ENCODE measurements around the gene GPA33. TPM values are rescaled to one million over a fixed set of nuclear protein-coding genes. Genes with fewer than 3 reads are reported as not detected.

Gene GPA33, protein sequence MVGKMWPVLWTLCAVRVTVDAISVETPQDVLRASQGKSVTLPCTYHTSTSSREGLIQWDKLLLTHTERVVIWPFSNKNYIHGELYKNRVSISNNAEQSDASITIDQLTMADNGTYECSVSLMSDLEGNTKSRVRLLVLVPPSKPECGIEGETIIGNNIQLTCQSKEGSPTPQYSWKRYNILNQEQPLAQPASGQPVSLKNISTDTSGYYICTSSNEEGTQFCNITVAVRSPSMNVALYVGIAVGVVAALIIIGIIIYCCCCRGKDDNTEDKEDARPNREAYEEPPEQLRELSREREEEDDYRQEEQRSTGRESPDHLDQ
- 3.2 TPM in 2 replicates for polyA plus RNA-seq (2013)

DNA sequence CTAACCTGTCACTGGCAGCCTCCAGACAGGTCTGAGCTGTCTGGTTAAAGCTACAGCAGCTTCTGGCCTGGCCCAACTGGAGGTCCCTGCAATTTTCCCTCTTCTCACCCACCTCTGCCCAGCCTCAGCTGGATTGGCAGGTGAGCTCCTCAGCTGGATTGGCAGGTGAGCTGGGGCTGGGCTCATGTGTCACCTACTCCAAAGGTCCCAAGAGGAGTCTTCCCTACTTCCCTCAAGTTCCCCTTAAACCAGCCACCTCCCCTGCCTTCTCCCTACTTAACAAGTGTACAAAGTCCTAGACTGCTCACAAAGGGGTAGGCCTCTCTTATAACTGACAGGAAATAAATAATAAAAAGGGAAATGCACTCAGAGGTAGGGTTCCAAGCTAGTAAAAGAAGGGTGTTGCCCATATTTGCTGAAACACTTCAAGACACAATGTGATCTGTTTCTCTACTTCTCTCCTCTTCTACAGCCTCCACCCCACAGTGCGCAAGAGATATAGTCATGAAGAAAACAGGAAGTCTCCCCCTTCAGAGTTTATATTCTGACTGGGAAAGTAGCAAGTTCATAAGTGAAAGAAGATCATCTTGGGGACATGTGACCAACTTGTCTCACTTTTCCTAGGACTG is at the start of gene GPA33:
Gene GPA33 (minus strand): TSS at position 64 of the 629 bp plus-strand sequence. CDS start 90 bp downstream, outside the sequence.
- no peaks in the 10 kb centered on the region for H3K27me3 ChIP-seq (ENCODE audit: insufficient read depth, low read length)
- H2AK5ac ChIP-seq (ENCODE audit: low read length): peak within 1 kb of the TSS; percentile 81
- H3K27ac ChIP-seq (ENCODE audit: low read depth, low read length): peak within 1 kb of the TSS; percentile 17
- no peak within 1 kb of the TSS for H3K4me3 ChIP-seq (ENCODE audit: low read depth, low read length)
- peak within 1 kb of the TSS; percentile 36 for H4K91ac ChIP-seq (ENCODE audit: low read depth, low read length)
- H3K14ac ChIP-seq (ENCODE audit: low read length): peak within 1 kb of the TSS; percentile 7
- peaks cover 3% of the 10 kb centered on the region for H3K79me1 ChIP-seq (ENCODE audit: low read length)
- no peak within 1 kb of the TSS for H4K12ac ChIP-seq (ENCODE audit: low read depth, low read length)
- H4K8ac ChIP-seq (ENCODE audit: low read depth, low read length): no peak within 1 kb of the TSS
- H3K36me3 ChIP-seq (ENCODE audit: control insufficient read depth in 1 of 2, insufficient read depth in 2 of 2, low read length in 2 of 2): no peaks in the 10 kb centered on the region
- H2BK120ac ChIP-seq (ENCODE audit: insufficient read depth, low read length, poor library complexity): no peak within 1 kb of the TSS
- H3K4me1 ChIP-seq (ENCODE audit: control insufficient read depth in 1 of 2, insufficient read depth in 2 of 2, low read length in 2 of 2): peaks cover 13 to 17% of the 10 kb centered on the region in 2 experiments
- DNase-seq: no peak
- peak within 1 kb of the TSS; percentile 80 for H2BK12ac ChIP-seq (ENCODE audit: low read length)
- no peak within 1 kb of the TSS for H3K4ac ChIP-seq (ENCODE audit: low read depth, low read length)
- WGBS (ENCODE audit: extremely low coverage, insufficient coverage, insufficient read length): no CpG with 5 or more reads among the region's 1 CpG
- no peaks in the 10 kb centered on the region for H3K9me3 ChIP-seq (ENCODE audit: insufficient read depth, low read depth, low read length)
- no peaks in the 10 kb centered on the region for H3K79me2 ChIP-seq (ENCODE audit: control insufficient read depth, insufficient read depth, low read length, poor library complexity)
- H3K9ac ChIP-seq (ENCODE audit: low read length): no peak within 1 kb of the TSS
- no peak within 1 kb of the TSS for H3K18ac ChIP-seq (ENCODE audit: low read length)
- H3K4me2 ChIP-seq (ENCODE audit: low read length): no peak within 1 kb of the TSS
- no peak within 1 kb of the TSS for H2AFZ ChIP-seq (ENCODE audit: insufficient read depth, low read length, poor library complexity)
- no peak within 1 kb of the TSS for H2BK5ac ChIP-seq (ENCODE audit: low read depth, low read length, poor library complexity)
- H3K23ac ChIP-seq (ENCODE audit: low read length): no peak within 1 kb of the TSS

DNA sequence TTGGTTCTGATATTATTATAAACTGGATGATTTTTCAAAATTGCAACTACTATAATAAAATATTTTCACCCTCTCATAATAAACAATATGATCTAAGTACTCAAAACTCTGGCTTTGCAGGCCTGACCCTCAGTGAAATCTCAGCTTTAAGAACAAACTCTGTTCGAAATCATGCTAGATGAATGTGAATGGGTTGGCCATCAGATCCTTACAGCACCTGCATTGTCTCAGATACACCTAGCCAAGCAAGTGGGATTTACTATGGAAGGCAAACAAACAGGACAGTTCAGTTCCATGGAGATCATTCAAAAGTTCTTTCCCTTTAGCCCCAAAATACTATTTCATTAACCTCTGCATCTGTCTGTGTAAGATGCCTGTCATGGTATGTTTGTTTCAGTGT is 48.5 kb upstream of the GPA33 start:
- Histone ChIP-seq H3K9ac (ENCODE audit: low read length) (no peak overlapping the region), H3K79me1 (ENCODE audit: low read length) (peaks cover 19% of the 10 kb centered on the region)

DNA sequence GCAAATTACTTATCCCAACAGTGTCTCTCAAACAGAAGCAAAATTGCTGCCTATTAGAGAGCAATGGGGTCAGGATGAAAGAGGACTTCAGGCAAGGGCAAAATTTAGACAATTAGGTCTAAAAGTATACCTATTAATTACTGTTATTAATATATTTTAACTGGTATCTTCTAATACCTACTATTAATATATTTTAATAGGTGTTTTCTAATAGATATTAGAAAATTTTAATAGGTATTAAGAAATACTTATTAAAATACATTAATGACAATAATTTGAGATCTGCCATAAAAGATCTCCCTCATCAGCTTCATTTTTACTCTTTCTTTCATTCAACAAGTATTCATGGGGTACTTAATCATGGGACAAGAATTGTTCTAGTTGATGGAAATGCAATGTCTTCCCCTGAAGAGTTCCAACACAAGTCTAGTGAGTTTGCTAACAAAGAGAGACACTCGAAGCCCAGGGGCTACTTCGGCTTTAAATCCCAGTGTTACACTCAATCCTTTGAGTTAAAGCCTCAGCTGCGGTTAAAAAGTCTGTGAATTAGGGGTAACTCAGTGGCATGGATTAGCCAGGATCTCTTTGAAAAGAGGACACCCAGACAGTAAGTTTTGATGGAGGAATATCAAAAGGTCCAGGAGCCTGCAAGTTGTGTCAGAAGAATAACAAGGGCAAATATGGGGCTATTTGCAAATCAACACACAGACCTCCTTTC is 47.8 kb upstream of the GPA33 start:
- no CpG with 5 or more reads among the region's 3 CpGs for WGBS (ENCODE audit: extremely low coverage, insufficient coverage, insufficient read length)
- H3K23ac ChIP-seq (ENCODE audit: low read length): no peak overlapping the region
- peak overlapping the region; percentile 23 for H2AFZ ChIP-seq (ENCODE audit: insufficient read depth, low read length, poor library complexity)

More for the DNA sequence above, 48.5 kb upstream of the GPA33 start:
- no peak overlapping the region for H3K14ac ChIP-seq (ENCODE audit: low read length)
- H4K8ac ChIP-seq (ENCODE audit: low read depth, low read length): no peak overlapping the region
- H3K4me3 ChIP-seq (ENCODE audit: low read depth, low read length): no peak overlapping the region
- no peak overlapping the region for H3K4ac ChIP-seq (ENCODE audit: low read depth, low read length)
- no peak for DNase-seq
- no peak overlapping the region for H4K91ac ChIP-seq (ENCODE audit: low read depth, low read length)
- no peak overlapping the region for H4K12ac ChIP-seq (ENCODE audit: low read depth, low read length)
- no peak overlapping the region for H2AFZ ChIP-seq (ENCODE audit: insufficient read depth, low read length, poor library complexity)
- no CpG with 5 or more reads among the region's 1 CpG for WGBS (ENCODE audit: extremely low coverage, insufficient coverage, insufficient read length)
- no peak overlapping the region for H2AK5ac ChIP-seq (ENCODE audit: low read length)
- no peak overlapping the region for H2BK120ac ChIP-seq (ENCODE audit: insufficient read depth, low read length, poor library complexity)
- H3K18ac ChIP-seq (ENCODE audit: low read length): no peak overlapping the region
- peaks cover 0 to 1% of the 10 kb centered on the region in 2 experiments for H3K36me3 ChIP-seq (ENCODE audit: control insufficient read depth in 1 of 2, insufficient read depth in 2 of 2, low read length in 2 of 2)
- H3K4me2 ChIP-seq (ENCODE audit: low read length): no peak overlapping the region
- H2BK12ac ChIP-seq (ENCODE audit: low read length): peak overlapping the region; percentile 15
- H3K9me3 ChIP-seq (ENCODE audit: insufficient read depth, low read depth, low read length): no peaks in the 10 kb centered on the region
- peaks cover 12 to 21% of the 10 kb centered on the region in 2 experiments for H3K4me1 ChIP-seq (ENCODE audit: control insufficient read depth in 1 of 2, insufficient read depth in 2 of 2, low read length in 2 of 2)
- H3K23ac ChIP-seq (ENCODE audit: low read length): no peak overlapping the region
- H2BK5ac ChIP-seq (ENCODE audit: low read depth, low read length, poor library complexity): no peak overlapping the region
- no peaks in the 10 kb centered on the region for H3K27me3 ChIP-seq (ENCODE audit: insufficient read depth, low read length)
- no peak overlapping the region for H3K27ac ChIP-seq (ENCODE audit: low read depth, low read length)
- no peaks in the 10 kb centered on the region for H3K79me2 ChIP-seq (ENCODE audit: control insufficient read depth, insufficient read depth, low read length, poor library complexity)

DNA sequence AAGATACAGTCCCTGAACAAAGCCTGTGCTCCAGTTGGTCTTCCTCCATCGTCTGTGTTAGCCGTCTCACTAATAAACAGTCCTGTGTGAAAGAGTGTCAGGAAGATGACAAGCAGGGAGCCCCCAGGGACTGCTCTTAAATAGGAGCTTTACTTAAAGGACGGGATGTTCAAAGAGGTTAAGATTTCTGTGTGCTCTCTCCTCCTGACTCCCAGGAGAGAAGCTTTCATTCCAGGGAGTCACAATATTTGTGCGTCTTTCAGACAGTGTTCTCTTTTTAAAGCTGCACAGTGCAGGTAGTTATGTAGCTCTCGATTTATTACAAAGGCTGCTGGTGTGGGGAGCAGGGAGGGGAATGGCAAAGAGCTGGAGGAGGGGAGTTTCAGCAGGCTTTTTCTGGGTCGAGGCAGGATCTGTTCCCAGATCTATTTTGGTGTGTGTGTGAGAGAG is 47.2 kb upstream of the GPA33 start:
- H2AFZ ChIP-seq (ENCODE audit: insufficient read depth, low read length, poor library complexity): peak overlapping the region; percentile 23
- no peak overlapping the region for H4K12ac ChIP-seq (ENCODE audit: low read depth, low read length)
- H4K8ac ChIP-seq (ENCODE audit: low read depth, low read length): peak overlapping the region; percentile 1
- H3K18ac ChIP-seq (ENCODE audit: low read length): no peak overlapping the region
- H3K9me3 ChIP-seq (ENCODE audit: insufficient read depth, low read depth, low read length): no peaks in the 10 kb centered on the region
- H3K4ac ChIP-seq (ENCODE audit: low read depth, low read length): no peak overlapping the region
- no peak overlapping the region for H2BK120ac ChIP-seq (ENCODE audit: insufficient read depth, low read length, poor library complexity)
- no peak overlapping the region for H3K23ac ChIP-seq (ENCODE audit: low read length)
- no peak overlapping the region for H2AK5ac ChIP-seq (ENCODE audit: low read length)
- H3K4me2 ChIP-seq (ENCODE audit: low read length): peak overlapping the region; percentile 42
- H3K4me3 ChIP-seq (ENCODE audit: low read depth, low read length): no peak overlapping the region
- peak overlapping the region; percentile 79 for H2BK5ac ChIP-seq (ENCODE audit: low read depth, low read length, poor library complexity)
- WGBS (ENCODE audit: extremely low coverage, insufficient coverage, insufficient read length): no CpG with 5 or more reads among the region's 6 CpGs
- H2BK12ac ChIP-seq (ENCODE audit: low read length): peak overlapping the region; percentile 4
- peaks cover 19% of the 10 kb centered on the region for H3K79me1 ChIP-seq (ENCODE audit: low read length)
- no peaks in the 10 kb centered on the region for H3K79me2 ChIP-seq (ENCODE audit: control insufficient read depth, insufficient read depth, low read length, poor library complexity)
- H3K9ac ChIP-seq (ENCODE audit: low read length): no peak overlapping the region
- peaks cover 0 to 1% of the 10 kb centered on the region in 2 experiments for H3K36me3 ChIP-seq (ENCODE audit: control insufficient read depth in 1 of 2, insufficient read depth in 2 of 2, low read length in 2 of 2)
- no peaks in the 10 kb centered on the region for H3K27me3 ChIP-seq (ENCODE audit: insufficient read depth, low read length)
- peak overlapping the region; percentile 13 for H4K91ac ChIP-seq (ENCODE audit: low read depth, low read length)
- no peak for DNase-seq
- H3K14ac ChIP-seq (ENCODE audit: low read length): no peak overlapping the region
- peaks cover 12 to 21% of the 10 kb centered on the region in 2 experiments for H3K4me1 ChIP-seq (ENCODE audit: control insufficient read depth in 1 of 2, insufficient read depth in 2 of 2, low read length in 2 of 2)
- peak overlapping the region; percentile 96 for H3K27ac ChIP-seq (ENCODE audit: low read depth, low read length)

More for the DNA sequence above, 47.8 kb upstream of the GPA33 start:
- no peak for DNase-seq
- Histone ChIP-seq H3K27me3 (ENCODE audit: insufficient read depth, low read length) (no peaks in the 10 kb centered on the region), H3K4me1 (ENCODE audit: control insufficient read depth in 1 of 2, insufficient read depth in 2 of 2, low read length in 2 of 2) (peaks cover 12 to 21% of the 10 kb centered on the region in 2 experiments), H2BK5ac (ENCODE audit: low read depth, low read length, poor library complexity) (peak overlapping the region; percentile 79), H3K9me3 (ENCODE audit: insufficient read depth, low read depth, low read length) (no peaks in the 10 kb centered on the region), H3K14ac (ENCODE audit: low read length) (no peak overlapping the region), H4K91ac (ENCODE audit: low read depth, low read length) (no peak overlapping the region), H3K18ac (ENCODE audit: low read length) (no peak overlapping the region), H2BK120ac (ENCODE audit: insufficient read depth, low read length, poor library complexity) (peak overlapping the region; percentile 2), H3K79me2 (ENCODE audit: control insufficient read depth, insufficient read depth, low read length, poor library complexity) (no peaks in the 10 kb centered on the region), H4K12ac (ENCODE audit: low read depth, low read length) (no peak overlapping the region), H2BK12ac (ENCODE audit: low read length) (no peak overlapping the region), H3K27ac (ENCODE audit: low read depth, low read length) (peak overlapping the region; percentile 96), H3K9ac (ENCODE audit: low read length) (no peak overlapping the region), H2AK5ac (ENCODE audit: low read length) (no peak overlapping the region), H3K4me2 (ENCODE audit: low read length) (peak overlapping the region; percentile 42), H4K8ac (ENCODE audit: low read depth, low read length) (peak overlapping the region; percentile 1), H3K36me3 (ENCODE audit: control insufficient read depth in 1 of 2, insufficient read depth in 2 of 2, low read length in 2 of 2) (peaks cover 0 to 1% of the 10 kb centered on the region in 2 experiments), H3K4me3 (ENCODE audit: low read depth, low read length) (no peak overlapping the region), H3K79me1 (ENCODE audit: low read length) (peaks cover 19% of the 10 kb centered on the region), H3K4ac (ENCODE audit: low read depth, low read length) (no peak overlapping the region)

All from trophoblast cell (in vitro differentiated cells and primary cell).